ENCODE results near the gene CHST11.
A peak's percentile ranks its signal among the peaks of the same experiment; 100 is the strongest.

CHST11 gene

DNA sequence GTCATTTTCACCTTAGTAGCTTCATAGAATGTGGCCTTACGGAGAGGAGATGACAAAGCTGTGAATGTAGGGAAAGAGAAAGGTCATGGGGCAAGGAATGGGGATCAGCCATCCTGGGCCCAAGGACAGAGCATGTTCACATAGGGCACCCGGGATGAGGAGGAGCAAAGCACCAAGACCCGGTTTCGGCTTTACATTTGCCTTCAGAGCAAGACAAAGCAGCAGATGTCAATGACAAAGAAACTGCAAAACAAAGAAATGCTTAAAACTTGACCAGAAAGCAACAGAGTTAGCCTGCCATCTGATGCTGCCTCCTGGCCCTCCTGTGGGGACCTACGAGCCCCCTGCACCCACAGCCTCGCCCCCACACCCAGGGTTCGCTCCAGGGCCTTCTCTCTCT is 252.1 kb downstream of the CHST11 start:
- DNase-seq, result no peak

DNA sequence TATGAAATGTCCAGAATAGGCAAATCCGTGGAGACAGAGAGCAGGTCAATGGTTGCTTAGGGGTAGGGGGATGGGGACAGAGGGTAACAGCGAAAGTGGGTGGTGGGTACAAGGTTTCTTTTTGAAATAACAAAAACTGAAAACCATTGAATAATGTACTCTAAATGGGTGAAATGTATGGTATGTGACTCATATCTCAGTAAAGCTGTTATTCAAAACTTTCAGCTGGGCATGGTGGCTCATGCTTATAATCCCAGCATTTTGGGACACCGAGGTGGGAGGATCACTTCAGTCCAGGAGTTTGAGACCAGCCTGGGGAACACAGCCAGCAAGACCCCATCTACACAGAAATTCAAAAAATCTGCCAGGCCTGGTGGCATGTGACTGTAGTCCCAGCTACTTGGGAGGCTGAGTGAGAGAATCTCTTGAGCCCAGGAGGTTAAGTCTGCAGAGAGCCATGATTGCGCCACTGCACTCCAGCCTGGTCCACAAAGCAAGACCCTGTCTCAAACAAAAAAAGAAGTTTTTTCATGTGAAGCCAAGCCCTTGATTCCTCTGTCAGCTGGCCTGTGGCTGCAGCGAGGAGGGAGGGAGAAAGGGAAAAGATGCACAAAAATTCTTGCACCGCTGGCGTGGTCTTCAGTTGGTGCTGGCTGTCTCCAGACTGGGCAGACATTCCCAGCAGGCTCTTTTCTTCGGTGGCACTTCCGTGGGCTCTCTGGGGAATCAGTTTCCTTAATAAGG is 253.1 kb downstream of the CHST11 start:
- no peak for DNase-seq

DNA sequence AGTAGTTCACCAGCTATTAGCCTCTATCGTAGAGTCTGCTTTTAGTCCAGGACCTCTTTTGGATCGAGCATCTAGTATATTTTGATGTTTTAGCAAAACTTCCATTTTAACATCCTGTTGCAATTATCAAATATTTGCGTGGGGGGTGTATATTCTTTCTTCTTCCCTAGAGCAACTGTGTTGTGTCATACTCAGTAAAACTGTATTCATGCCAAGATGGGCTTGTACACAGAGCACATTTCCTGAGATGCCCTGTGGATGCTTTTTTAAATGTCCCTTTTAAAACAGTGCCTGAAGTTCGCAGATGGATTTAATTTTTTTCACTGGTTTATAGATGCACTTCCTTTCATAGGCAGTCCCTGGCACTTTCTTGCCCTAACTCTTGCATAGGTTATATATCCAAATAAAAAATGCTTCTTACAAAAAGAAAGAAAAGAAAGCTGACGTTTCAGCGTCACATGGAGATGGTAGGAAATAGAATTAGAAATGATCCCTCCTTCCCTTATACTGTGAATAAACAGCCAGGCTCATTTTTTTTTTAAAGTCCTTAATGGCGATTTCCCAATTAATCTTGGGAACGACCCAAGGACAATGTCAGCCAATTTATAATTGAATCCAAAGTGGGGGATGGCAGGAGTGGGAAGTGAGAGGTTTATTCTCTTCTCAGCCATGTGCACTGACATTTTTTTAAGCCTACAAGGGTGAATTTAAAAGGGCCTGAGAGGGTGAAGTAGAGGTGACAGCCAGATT is 254.4 kb downstream of the CHST11 start:
- DNase-seq, result no peak

DNA sequence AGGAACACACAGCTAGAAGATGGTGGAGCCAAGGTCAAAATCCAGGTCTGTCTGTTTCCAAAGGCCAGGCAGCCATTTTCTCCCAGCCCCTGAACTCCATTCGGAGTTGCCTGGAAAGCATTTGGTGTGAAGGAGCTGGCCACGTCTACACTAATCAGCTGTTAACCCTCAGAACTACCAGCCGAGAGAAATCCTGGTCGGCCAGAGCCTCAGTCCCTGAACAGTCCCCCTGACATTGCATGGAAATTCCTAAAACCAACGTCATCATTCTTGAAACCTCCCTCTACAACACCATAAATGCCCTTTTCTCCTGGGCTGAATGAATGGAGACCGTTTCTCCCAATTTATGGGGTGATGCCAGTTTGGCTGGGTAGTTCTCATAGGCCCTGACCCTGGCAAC is 255.7 kb downstream of the CHST11 start:
- DNase-seq, result no peak

DNA sequence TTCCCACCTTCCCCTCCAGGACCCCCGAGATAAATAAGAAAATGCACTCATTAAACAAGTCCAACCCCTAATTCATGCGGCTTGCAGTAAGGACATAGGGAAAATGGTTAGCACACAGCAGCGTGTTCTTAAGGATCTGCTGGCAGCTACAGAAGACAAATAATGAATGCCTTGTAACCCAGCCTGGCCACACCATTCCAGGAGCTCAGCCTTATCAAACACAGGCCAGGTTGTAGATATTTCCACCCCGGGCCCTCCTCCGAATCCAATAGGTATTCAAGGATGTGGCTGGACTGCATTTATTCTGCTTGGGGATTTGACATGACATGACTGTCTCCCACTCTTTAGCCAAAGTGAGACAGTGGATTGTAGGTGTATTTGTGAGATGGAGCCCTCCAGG is 256.2 kb downstream of the CHST11 start:
- DNase-seq, result no peak

DNA sequence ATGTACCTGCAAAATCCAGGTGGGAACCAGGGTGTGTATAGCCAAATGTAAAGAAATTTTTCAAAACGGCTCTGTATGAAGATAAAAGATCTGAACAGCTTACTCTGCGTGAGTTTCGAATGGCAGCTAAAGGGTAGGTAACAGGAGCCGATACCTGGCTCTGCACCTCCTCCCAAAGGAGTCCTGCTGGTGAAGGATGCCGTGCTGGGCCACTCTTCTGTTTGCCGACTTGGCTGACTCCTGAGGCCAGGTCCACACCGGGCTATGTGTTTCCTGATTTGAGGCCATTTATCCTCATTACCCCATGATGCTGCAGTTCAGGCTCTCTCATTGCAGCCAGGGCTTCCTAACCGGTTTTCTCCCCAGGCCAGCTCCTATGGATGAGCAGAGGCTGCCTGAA is 256.7 kb downstream of the CHST11 start:
- DNase-seq, result no peak

DNA sequence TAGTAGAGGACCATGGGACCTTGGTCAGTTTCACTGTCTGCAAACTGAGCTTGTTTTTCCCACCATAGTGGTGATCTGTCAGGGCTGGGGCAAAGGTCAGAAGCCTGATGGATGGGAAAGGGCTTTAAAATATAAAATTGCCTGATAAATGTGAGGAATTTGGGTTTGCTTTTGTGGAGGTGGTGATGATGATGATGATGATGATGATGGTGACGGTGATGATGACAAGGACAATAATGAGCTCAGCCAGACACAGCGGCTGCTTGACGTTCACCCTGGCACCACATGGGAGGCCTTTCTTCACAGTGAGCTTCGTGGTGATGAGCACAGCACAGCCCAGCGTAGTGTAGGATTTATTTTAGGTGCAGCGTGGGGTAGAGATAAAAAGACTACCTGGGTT is 257.6 kb downstream of the CHST11 start:
- DNase-seq, result no peak

DNA sequence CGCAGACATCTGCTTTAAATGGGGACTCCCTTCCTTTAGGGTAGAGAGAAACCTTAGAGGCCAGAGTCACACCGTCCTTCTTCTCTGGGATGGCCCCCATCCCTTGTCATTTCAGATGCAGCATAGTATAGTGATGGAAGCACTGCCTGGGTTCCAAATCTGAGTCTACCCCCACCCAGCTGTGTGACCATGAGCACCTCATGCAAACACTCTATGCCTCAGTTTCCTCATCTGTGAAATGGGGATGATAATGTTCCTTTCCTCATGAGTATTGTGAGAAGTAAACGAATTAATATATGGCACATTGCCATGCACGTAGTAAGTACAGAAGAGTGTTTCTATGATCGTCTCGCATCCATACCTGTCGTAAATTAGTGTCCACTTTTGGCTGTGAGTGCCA is 259.4 kb downstream of the CHST11 start:
- no peak for DNase-seq

DNA sequence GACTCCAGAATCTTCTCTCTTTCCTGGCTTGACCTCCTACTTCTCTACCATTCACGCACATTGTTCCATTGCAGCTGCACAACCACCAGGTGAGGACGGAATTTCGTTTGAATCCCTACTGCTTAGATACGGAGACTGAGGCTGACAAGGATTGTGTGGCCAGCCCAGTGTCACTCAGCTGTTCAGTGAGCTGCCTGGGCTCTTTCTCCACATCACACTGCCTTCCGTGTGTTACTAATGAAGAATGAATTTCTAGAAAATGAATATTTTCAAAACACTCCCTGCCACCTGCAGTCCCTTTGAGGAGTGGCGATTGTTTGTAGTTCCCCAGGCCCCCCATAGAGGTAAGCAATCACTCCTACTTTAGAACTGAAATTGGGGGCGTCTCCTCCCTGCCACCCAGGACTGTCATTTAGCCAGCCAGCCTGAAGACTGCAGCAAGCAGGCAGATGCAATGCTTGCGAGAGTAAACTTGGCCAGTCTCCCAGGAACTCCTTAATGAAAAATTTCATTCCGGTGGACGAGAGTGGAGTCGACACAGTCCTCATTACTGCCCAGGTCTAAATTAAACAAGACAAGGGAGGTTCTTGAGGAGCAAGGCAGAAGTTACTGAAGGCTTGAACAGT is 261.7 kb downstream of the CHST11 start:
- no peak for DNase-seq

DNA sequence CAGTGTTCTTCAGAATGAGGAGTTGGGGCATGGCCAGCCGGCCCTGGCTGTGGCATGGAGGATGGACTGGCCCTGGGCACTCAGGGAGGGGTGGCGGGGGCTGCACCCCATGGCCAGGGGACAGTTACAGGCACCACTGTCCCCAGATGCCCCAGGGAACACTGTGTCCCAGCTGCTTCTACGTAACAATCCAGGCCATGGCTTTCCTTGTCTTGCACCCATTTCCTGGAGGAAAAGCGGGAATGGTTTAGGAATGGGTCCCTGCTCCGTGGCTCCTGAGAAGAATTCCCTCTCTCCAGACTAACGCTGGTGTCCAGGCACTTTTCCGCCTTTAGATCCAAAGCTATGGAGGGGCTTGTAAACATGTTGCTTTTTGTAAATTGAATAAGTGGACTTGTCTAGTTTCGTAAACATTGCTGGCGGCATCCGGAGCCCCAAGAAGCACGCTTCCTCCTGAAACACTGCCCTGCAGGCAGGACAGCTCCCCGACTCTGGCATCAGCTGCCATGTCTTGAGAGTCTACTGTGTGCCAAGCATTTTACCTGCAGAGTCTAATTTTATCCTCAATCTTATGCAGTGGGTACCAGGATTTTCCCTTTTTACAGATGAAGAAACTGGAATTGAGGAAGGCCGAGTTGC is 263.1 kb downstream of the CHST11 start:
- DNase-seq, result no peak

DNA sequence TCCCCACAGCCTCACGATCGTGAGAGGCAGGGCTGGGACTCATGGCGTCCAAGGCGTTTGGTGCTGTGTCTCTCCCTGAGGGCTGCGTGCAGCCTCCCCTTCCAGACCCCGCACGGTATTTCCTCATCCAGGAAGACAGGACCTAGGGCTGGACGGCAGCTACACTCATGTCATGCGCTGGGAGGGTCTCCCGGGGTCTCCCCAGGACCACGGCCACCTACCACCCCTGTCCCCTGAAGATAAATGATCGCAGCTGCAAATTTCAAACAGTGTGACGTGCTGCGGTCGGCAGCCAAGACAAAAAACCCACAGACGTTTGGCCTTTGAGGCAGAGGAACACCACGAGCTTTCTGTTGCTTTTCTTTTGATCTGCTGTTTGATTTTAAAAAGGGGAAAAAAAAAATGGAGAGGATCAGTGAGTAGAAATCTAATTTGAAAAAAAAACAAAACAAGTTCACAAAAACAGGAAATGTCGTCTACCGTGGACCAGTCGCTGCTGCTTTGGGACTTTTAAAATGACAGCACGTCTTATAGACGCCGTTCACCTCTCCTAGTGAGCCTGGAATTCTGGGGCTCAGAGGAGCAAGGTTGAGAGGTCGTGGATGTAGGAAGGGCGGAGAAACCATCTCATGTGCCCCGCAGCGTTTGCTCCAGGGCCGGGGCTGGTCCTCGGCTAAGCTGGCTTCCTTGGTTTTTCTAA is 263.7 kb downstream of the CHST11 start:
- DNase-seq, result peak; percentile 35

DNA sequence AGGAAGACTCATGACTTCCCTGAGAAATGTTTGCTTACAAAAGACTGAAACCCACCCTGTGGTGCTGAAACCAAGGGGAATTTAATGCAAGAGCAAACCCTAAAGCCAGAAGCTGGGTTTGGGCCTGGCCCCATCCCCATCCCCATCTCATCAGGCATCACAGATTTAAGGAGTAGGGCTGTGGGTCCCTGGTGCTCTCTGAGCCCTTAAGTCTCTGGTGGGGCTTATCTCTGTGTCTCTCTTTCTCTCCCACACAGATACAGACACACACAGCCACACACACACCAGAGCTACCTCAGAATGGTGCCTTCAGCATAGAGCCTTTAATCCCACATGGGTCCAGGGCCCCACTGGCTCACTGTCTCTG is 264.3 kb downstream of the CHST11 start:
- no peak for DNase-seq

DNA sequence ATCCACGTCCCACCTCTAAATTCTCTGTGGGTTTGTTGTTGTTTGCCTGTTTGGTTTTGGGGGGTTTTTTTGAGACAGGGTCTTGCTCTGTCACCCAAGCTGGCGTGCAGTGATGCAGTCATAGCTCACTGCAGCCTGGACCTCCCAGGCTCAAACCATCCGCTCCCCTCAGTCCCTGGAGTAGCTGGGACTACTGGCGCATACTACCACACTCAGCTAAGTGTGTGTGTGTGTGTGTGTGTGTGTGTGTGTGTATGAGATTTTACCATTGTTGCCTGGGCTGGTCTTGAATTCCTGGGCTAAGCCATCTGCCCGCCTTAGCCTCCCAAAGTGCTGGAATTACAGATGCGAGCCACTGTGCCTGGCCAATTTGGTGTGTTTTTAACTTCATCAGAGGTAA is 265.2 kb downstream of the CHST11 start:
- DNase-seq, result no peak

DNA sequence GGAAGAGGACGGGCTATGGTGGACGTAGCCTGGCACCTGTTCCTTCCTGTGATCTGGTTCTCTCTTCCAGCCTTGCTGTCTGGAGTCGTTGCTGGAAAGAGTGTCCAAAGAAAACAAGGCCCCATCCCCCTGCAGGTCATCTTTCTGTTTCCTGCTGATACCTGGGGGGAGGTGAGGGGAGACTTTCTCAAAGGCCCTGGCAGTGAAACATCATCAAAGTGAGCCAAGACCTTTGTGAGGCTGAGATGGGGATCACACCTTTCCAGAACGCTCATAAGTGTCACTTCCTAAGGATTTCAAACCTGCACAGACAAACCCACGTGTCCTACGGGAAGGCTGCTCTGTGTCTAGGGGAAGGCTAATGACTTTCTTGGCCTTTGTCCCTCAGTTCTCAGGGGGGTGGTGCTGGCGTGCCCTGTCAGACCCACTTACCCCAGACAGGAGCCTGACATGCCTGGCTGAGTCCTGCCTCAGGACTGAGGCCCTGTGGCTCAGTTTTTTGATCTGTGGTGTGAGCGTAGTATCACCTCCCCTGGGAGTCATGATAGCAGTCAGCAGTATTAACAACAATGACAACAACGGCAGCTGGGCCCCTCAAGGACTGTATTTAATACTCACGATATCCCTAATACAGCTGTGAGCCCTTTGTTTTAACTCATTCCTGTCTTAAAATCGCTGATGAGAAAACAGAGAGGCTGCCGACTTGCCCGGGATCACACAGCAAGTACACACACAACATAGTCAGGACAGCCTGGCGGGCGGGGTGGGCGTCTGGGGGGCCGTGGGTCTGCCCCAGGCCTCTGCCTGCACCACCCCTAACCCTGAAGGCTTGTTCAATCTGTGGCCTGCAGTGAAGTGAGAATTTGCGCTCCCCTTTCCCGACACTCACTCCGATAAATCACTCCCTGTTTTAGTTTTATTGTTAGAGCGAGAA is 266.1 kb downstream of the CHST11 start:
- no peak for DNase-seq

DNA sequence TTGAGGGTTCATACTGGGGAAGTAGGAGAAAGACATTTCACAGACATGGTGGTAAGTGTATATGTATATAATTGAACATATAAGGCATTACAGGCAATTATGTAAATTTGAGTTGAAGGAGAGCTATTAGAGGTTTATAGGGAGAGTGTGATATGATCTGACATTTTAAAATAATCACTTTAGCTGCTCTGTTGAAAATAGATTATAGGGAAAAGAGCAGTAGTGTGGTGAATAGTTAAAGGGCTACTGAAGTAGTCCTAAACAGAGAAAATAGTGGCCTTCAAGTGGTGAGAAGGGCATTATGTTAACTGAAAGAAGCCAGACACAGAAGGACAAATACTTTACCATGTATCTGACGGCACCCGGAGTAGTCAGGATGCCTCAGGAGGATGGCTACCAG is 267.1 kb downstream of the CHST11 start:
- DNase-seq, result no peak

DNA sequence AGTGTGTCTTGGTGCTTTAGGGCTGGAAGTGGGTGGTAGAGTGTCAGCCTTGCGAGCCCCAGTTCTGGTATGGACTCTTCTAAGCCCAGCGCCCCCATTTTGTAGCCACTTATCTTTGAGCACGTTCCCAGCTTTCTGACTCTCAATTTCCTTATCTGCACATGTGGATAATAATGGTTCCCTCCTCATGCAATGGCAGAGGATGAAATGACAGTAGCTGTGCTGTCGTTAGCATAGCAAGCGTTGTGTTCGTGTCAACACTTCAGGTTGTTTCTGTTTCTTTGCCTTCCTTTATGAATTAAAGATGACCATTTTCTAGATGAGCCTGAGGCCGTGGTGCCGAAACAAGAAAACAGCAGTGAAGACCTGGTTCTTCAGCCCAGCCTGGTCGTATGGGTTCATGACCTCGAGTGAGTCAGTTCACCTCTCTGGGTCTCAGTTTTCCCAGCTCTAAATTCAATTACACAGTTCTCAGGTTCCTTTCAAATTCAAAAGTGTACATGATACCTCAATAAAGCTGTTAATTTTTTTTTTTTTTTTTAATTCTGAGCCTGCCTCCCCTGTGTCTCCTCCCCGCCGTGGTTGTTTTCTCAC is 268.3 kb downstream of the CHST11 start:
- no peak for DNase-seq

DNA sequence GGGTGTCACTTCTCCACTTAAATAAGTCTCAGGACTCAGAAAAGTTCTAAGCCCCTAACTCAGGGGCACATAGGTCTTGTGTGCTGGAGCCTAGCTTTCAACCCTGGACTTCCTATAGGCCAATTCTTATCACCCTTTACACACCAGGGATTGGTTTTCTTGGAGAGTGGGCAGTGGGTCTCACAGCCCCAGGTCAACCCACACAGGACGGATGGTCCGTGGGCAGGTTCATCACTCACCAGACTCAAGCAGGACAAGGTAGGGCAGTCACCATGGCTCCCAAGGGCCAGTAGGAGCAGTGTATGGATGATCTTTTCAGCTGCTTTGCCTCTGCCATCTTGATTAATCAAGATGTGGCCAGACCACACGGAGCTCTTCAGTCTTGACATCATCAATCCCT is 268.9 kb downstream of the CHST11 start:
- no peak for DNase-seq

DNA sequence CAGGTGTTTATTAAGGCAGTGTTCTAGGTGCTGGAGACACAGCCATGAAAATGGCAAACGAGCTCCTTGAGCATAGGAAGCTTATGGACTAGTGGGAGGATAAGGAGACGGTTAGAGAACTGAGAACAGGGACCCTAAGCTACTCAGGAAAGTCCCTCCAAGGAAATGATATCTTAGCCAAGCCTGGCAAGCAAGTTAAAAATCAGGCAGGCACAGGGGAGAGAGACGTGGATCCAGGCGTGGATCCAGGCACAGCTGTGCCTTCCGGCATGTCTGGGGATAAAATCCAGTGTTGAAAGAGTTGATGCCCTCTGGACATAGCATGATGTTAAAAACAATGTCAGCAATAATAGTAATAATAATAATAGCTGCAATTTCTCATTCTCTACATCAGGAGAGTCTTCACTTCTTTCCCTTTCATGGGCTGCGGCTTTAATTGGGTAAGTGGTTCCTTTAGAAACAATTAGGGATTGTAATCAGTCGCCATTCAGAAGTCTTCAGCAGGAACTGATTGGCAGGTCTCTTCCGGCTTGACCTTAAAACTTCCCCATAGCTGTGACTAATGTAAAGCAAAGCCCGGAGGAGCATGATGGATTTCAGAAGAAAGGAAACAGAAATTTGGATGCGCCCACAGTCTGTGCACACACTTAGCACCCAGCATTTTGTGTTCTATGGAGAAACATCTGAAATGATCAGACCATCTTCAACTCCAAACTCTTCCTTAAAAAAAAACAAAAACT is 271.1 kb downstream of the CHST11 start:
- DNase-seq, result no peak

DNA sequence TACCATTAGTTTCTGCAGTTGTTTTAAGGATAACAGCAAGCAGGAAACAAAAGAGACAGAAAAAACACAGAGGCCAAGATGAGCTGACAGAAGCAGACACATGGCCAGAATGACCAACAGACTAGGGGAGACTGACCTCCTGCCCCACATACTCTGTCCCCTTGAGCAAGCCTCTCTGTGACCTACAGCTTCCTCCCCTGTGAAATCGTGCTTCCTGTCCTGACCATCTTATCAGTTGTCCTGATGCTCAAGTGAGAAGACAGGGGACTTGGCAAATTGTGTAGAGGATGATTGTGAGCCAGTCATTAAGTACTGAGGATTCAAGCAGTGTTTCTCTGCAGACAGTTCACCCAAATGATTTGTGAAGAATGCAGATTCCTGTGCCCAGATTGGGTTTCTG is 272.3 kb downstream of the CHST11 start:
- no peak for DNase-seq

DNA sequence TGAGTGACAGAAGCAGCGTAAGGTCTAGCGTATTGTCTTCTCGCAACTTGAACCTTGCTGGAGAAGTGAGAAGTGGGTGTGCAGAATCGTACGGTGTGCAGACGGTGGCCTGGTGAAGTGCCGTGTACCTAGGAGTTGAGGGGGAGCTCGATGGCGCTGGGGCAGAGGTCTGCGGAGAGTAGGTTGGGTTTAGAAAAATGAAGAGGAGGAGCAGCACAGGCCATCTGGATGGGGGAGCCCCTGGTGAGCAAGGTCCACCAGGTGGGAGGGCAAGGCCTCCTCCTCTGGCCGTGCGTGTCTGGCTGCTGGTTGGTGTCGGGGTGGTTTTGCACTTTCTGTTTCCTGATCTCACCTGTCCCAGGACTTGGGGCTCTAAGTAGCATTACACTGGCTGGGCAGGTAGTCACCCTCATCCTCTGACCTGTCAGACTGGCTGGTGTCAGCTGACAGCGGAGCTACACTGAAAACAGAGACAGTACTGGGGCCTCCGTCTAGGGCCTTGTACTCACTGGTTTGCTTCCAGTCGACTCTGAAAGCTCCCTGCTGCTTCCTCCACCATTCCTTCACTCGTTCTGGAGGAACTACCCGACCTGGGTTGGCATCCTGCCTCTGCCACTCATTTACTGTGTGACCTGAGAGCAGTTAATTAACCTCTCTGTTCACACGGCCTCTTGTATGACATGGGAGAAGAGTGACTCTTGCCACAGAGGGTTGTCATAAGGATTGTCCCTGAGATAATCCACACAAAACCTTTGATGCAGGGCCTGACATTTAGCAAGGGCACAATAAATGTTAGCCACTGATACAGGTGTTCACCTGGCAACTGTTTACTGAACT is 273.1 kb downstream of the CHST11 start:
- no peak for DNase-seq
